ENCODE measurements around the gene ITGA2B. TPM values are rescaled to one million over a fixed set of nuclear protein-coding genes. Genes with fewer than 3 reads are reported as not detected.
"Not testable (repeated sequence)": the region's sequence is repeated elsewhere in the genome, so short reads cannot be mapped to it uniquely, and the experiment has no call there.

Gene ITGA2B
- total and polyA plus RNA-seq, 11 donors, result 0.16 to 1.8 (median 0.34) TPM

DNA sequence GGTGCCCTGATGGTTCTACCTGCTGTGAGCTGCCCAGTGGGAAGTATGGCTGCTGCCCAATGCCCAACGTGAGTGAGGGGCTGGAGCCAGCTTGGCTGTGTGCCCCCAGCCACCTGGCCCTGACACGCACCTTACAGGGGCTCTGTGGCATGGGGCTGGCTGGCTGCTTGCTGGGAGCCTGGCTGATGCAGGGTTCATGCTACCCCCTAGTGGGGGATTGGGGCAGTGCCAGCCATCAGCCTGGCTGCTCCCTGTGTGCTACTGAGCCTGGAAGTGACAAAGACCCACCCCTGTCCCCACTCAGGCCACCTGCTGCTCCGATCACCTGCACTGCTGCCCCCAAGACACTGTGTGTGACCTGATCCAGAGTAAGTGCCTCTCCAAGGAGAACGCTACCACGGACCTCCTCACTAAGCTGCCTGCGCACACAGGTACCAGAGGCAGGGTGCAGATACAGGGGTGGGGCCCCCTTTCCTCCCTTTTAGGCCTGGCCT lies 38.7 kb downstream of the ITGA2B start:
- Histone ChIP-seq H3K27ac (no peak overlapping the region), H3K27me3 (no peaks in the 10 kb centered on the region), H3K9me3 (no peaks in the 10 kb centered on the region), H3K36me3 (peaks cover 0 to 48% (median 31%) of the 10 kb centered on the region in 9 donors), H3K4me1 (peaks cover 0 to 37% (median 4%) of the 10 kb centered on the region in 12 donors), H3K4me3 (no peak overlapping the region)
- TF ChIP-seq POLR2A (IDR thresholded peaks at IDR 0.05), result no peak
- TF ChIP-seq, protein P1, sequence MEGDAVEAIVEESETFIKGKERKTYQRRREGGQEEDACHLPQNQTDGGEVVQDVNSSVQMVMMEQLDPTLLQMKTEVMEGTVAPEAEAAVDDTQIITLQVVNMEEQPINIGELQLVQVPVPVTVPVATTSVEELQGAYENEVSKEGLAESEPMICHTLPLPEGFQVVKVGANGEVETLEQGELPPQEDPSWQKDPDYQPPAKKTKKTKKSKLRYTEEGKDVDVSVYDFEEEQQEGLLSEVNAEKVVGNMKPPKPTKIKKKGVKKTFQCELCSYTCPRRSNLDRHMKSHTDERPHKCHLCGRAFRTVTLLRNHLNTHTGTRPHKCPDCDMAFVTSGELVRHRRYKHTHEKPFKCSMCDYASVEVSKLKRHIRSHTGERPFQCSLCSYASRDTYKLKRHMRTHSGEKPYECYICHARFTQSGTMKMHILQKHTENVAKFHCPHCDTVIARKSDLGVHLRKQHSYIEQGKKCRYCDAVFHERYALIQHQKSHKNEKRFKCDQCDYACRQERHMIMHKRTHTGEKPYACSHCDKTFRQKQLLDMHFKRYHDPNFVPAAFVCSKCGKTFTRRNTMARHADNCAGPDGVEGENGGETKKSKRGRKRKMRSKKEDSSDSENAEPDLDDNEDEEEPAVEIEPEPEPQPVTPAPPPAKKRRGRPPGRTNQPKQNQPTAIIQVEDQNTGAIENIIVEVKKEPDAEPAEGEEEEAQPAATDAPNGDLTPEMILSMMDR (IDR thresholded peaks at IDR 0.05), result peak; percentile 51 to 87 (median 69)
- peak; percentile 61 to 84 (median 63) for DNase-seq
- peak in 3 of 4 donors; percentile 56 to 68 (median 65) for ATAC-seq
- intact Hi-C loops (cut with DNase I), result no loop called here
- 64 to 88% (median 66%) methylated on average over 4 to 6 of the region's 6 CpGs for WGBS, 4 donors

DNA sequence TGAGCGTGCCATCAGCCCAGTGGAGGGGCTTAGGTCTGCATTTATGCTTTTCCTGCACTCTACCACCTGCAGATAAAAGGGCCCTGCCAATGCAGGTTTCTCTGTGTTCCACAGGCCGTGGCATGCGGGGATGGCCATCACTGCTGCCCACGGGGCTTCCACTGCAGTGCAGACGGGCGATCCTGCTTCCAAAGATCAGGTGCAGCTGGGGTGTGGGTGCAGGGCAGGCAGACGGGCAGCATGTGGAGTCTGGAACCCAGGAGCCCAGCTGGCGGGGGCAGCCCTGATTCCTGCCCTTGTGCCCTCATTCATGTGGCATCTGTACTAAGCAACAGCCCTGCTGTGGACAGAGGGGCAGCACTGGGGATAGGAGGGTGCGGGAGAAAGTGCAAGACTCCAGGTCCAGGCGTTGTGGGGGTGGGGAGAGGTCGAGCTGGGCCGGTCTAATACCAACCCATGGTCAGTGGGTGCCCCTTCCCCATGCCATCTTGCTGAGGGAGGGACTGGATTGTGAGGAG lies 39.8 kb downstream of the ITGA2B start:
- intact Hi-C loops (cut with DNase I), result loop anchor here in 2 of 10 donors (5.0 kb wide), 1 partner anchor 137 kb away; no protein-coding TSS in a partner anchor
- ATAC-seq, result no peak
- no peaks in the 10 kb centered on the region for H3K27me3 ChIP-seq

DNA sequence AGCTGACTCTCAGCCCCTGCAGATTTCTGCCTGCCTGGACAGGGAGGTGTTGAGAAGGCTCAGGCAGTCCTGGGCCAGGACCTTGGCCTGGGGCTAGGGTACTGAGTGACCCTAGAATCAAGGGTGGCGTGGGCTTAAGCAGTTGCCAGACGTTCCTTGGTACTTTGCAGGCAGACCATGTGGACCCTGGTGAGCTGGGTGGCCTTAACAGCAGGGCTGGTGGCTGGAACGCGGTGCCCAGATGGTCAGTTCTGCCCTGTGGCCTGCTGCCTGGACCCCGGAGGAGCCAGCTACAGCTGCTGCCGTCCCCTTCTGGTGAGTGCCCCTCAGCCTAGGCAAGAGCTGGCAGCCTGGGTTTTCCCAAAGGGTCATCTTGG lies 40.5 kb downstream of the ITGA2B start:
- Histone ChIP-seq H3K9me3 (no peaks in the 10 kb centered on the region), H3K27ac (no peak overlapping the region), H3K36me3 (peaks cover 0 to 48% (median 31%) of the 10 kb centered on the region in 9 donors), H3K4me1 (peaks cover 0 to 44% (median 11%) of the 10 kb centered on the region in 12 donors), H3K27me3 (no peaks in the 10 kb centered on the region), H3K4me3 (no peak overlapping the region)
- TF ChIP-seq, protein P1 (IDR thresholded peaks at IDR 0.05), result no peak
- TF ChIP-seq POLR2A (IDR thresholded peaks at IDR 0.05), result no peak
- ATAC-seq (no peak), DNase-seq (no peak)
- intact Hi-C loops (cut with DNase I), result loop anchor here in 2 of 10 donors (5.0 kb wide), 1 partner anchor 137 kb away; no protein-coding TSS in a partner anchor
- WGBS, 4 donors, result 83 to 91% (median 85%) methylated on average over 5 to 6 of the region's 6 CpGs

More for the DNA sequence above, 39.8 kb downstream of the ITGA2B start:
- Histone ChIP-seq H3K36me3 (peaks cover 0 to 48% (median 31%) of the 10 kb centered on the region in 9 donors), H3K27ac (no peak overlapping the region), H3K4me1 (peaks cover 0 to 40% (median 6%) of the 10 kb centered on the region in 12 donors), H3K9me3 (no peaks in the 10 kb centered on the region), H3K4me3 (no peak overlapping the region)
- 88 to 93% (median 91%) methylated on average over 9 to 12 of the region's 12 CpGs for WGBS, 4 donors
- no peak for DNase-seq
- TF ChIP-seq, protein P1 (IDR thresholded peaks at IDR 0.05), result no peak
- TF ChIP-seq POLR2A (IDR thresholded peaks at IDR 0.05), result no peak

DNA sequence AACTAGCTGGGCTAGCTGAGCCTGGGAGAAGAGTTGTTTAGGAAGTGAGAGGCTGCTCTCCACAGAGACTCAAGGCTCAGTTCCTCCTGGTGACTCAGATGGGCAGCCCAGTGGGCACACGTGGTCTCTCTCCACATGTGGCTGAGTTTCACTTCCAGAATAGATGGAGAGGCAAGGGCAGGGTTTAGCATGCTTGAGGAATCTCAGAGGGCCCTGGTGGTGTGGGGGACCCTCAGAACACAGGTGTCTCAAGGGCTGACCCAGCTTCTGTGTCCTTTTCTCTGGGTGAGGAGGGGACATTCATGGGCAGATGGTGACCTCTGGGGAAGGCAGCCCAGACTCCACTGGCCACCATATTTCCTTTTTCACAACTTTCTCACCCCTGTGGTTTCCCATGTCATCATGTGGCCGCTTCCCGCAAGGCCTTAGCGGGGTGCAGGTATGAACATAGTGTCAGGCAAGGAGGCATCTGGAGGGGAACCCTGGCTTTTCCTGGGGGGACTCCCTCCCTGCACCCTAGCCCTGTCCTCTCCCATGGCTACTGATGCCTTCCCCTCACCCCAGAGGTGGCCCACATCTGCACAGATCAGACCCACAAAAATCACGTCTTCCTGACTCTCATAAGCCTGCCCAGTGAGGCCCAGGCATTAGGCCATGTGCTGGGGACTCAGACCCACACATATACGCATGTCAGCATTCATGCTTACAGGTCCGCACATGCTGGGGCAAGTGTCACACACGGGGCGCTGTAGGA lies 41.0 kb downstream of the ITGA2B start:
- Histone ChIP-seq H3K36me3 (peaks cover 0 to 48% (median 31%) of the 10 kb centered on the region in 9 donors), H3K9me3 (no peaks in the 10 kb centered on the region), H3K4me3 (no peak overlapping the region), H3K27ac (peak overlapping the region in 1 of 12 donors; percentile 97), H3K27me3 (no peaks in the 10 kb centered on the region), H3K4me1 (peaks cover 0 to 44% (median 12%) of the 10 kb centered on the region in 12 donors)
- ATAC-seq (no peak), DNase-seq (peak in 2 of 5 donors; percentile 60 to 69)
- WGBS, 4 donors, result 76 to 85% (median 84%) methylated on average over 9 of the region's 9 CpGs
- intact Hi-C loops (cut with DNase I), result loop anchor here in 2 of 10 donors (5.0 kb wide), 1 partner anchor 136 kb away; no protein-coding TSS in a partner anchor
- no peak for TF ChIP-seq POLR2A (IDR thresholded peaks at IDR 0.05)
- TF ChIP-seq, protein P1 (IDR thresholded peaks at IDR 0.05), result no peak

DNA sequence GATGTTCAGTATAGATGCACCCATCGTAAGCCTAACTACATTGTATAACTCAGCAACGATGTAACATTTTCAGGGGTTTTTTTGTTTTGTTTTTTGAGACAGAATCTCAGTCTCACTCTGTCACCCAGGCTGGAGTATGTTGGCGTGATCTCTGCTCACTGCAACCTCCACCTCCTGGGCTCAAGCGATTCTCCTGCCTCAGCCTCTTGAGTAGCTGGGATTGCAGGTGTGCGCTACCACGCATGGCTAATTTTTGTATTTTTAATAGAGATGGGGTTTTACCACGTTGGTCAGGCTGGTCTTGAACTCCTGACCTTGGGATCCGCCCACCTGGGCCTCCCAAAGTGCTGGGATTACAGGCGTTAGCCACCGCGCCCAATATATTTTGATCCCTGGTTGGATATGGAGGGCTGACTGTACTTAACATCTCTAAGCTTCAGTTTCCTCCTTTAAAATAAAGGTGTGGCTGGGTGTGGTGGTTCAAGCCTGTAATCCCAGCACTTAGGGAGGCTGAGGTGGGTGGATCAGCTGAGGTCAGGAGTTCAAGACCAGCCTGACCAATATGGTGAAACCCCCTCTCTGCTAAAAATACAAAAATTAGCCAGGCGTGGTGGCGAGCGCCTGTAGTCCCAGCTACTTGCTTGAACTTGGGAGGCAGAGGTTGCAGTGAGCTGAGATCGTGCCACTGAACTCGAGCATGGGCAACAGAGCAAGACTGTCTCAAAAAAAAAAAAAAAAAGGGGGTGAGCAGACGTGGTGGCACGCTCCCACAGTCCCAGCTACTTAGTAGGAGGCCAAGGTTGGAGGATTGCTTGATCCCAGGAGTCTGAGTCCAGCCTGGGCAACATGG lies 42.0 kb downstream of the ITGA2B start:
- H3K9me3 ChIP-seq, ATAC-seq, H3K4me3 ChIP-seq, DNase-seq, H3K27me3 ChIP-seq: not testable (repeated sequence)
- Histone ChIP-seq H3K4me1 (peaks cover 0 to 44% (median 12%) of the 10 kb centered on the region in 12 donors), H3K27ac (peak overlapping the region in 1 of 12 donors; percentile 97), H3K36me3 (peaks cover 0 to 41% (median 23%) of the 10 kb centered on the region in 9 donors)
- WGBS, 4 donors, result 78 to 85% (median 83%) methylated on average over 18 of the region's 18 CpGs
- intact Hi-C loops (cut with DNase I), result loop anchor here in 2 of 10 donors (5.0 kb wide), 1 partner anchor 135 kb away; no protein-coding TSS in a partner anchor
